ENCODE data around the gene SLC2A8.
A peak's percentile ranks its signal among the peaks of the same experiment; 100 is the strongest.

The SLC2A8 gene

DNA sequence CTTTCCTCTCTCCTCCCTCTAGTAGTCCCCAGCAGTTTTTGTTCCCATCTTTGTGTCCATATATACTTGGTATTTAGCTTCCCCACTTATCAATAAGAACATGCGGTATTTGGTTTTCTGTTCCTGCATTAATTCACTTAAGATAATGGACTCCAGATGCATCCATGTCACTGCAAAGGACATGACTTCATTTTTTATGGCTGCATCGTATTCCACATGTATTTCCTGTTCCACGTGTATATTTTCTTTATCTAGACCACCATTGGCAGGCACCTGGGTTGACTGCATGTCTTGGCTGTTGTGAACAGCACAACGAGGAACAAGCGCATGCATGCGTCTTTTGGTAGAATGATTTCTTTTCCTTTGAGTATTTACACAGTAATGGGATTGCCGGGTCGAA, 33.4 kb downstream of the SLC2A8 start:
- DNase-seq (ENCODE audit: low read depth, low spot score) = no peak

DNA sequence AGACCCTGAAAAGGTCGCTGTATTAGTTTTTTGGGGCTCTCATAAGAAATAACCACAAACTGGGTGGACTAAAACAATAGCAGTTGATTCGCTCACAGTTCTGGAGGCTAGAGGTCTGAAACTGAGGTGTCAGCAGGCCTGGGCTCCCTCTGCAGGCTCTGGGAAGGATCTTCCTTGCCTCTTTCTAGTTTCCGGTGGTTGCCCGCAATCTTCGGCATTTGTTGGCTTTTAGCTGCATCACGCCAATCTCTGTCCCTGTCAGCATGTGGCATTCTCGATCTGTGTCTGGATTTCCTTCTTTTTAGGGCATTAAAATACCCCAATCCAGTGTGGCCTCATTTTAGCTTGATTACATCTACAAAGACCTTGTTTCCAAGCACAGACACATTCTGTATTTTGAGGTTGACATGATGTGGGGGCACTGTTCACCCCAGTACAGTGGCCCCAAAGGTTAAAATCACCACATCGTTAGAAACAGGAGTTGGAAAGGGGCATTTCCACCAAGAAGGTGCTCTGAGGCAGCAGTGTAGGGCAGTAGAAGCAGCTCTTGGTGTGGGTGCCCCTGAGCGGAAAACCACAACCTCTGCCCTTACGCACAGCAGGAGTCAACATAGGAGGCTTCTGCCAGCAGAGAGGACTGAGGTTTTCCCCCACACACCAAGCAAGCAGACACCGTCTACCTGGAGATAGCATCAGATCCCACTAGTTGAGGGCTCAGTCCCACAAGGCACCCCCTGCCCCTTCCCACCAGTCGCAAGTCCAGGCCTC, 40.7 kb downstream of the SLC2A8 start:
- no peak for DNase-seq (ENCODE audit: low read depth, low spot score)

DNA sequence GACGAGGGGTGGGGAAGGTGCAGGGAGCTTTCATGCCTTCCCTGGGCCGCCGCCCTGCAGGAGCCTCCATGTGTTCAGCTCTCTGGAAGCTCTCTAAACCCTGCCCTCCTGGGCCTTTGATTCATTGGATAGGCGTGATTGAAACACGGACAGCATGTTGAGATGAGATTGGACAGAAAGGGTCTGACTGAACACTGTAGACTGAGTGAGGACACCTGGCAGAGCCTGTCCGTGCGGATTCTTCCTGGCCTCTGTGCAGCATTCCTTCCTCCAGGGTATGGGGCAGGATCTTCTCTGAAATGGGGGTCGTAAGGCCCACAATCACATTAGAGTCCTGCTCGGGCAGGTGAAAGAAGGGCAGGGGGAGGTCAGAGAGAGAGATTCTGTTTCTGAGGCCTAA, 41.4 kb downstream of the SLC2A8 start:
- DNase-seq (ENCODE audit: low read depth, low spot score) = no peak

DNA sequence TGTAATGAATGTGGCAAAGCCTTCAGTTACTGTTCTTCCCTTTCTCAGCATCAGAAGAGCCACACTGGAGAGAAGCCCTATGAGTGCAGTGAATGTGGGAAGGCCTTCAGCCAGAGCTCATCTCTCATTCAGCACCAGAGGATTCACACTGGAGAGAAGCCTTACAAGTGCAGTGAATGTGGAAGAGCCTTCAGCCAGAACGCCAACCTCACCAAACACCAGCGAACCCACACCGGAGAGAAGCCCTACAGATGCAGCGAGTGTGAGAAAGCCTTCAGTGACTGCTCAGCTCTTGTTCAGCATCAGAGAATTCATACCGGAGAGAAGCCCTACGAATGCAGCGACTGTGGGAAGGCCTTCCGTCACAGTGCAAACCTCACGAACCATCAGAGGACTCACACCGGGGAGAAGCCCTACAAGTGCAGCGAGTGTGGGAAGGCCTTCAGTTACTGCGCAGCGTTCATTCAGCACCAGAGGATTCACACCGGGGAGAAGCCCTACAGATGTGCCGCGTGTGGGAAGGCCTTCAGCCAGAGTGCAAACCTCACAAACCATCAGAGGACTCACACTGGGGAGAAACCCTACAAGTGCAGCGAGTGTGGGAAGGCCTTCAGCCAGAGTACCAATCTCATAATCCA, 47.4 kb downstream of the SLC2A8 start:
- no peak for DNase-seq (ENCODE audit: low read depth, low spot score)

DNA sequence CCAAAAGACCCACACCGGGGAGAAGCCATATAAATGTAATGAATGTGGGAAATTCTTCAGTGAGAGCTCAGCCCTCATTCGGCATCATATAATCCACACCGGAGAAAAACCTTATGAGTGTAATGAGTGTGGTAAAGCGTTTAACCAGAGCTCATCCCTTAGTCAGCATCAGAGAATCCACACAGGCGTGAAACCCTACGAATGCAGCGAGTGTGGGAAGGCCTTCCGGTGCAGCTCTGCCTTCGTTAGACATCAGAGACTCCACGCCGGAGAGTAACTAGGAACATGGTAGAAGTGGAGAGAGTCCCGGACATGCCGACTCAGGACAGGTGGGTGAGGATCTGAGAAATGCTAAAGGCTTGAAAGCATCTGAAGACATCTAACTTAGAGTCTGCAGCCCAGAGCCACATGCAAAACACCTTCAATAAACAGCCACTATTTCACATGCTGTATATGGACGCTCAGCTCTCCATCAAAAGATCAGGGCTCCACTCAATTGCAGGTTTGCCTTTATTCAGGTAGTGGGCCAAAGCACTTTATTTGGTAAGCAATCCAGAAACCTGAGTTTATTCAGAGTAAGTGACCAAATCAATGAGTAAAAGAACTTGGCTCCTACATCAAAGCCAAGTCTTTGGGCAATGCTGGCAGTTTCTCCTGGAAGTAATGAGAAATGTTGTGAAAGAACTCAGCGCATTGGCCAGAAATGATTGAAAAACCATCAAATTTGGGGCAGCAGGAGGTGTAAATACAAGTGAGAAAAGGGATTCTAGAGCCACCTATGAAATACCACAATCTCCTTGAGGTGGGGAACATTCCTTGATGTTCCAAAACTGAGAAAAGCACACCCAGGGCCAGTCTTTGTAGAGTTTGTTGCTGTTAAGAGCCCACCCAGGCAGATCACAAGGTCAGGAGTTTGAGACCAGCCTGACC, 48.2 kb downstream of the SLC2A8 start:
- DNase-seq (ENCODE audit: low read depth, low spot score) = peak; percentile 69

DNA sequence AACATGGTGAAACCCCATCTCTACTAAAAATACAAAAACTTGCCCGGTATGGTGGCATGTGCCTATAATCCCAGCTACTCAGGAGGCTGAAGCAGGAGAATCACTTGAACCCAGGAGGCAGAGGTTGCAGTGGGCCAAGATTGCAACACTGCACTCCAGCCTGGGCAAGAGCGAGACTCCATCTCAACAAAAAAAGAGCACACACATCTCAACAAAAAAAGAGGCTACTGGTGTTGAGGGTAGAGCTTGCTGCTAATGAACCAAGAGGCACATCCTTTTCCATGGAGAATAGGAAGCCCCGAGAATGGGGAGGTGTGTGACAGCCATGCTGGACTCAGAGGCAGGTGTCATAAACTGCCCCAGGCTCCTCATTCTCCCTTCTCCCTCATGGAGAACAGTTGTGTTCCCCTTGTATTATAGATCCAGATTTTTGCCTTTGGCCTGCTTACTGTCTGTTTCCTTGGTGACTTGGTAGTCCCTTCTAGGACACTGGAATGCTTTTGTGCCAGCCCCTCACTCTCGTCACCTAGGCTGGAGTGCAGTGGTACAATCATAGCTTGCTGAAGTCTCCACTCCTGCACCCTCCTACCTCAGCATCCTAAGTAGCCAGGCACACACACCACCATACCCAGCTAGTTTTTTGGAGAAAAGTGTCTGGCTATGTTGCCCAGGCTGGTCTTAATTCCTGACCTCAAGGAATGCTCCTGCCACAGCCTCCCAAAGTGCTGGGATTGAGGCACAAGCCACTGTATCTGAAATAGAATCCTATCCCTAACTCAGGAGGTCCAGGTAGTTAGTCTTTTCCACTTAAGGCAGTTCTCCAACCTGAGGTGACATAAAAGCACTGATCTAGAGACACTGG, 49.1 kb downstream of the SLC2A8 start:
- no peak for DNase-seq (ENCODE audit: low read depth, low spot score)

DNA sequence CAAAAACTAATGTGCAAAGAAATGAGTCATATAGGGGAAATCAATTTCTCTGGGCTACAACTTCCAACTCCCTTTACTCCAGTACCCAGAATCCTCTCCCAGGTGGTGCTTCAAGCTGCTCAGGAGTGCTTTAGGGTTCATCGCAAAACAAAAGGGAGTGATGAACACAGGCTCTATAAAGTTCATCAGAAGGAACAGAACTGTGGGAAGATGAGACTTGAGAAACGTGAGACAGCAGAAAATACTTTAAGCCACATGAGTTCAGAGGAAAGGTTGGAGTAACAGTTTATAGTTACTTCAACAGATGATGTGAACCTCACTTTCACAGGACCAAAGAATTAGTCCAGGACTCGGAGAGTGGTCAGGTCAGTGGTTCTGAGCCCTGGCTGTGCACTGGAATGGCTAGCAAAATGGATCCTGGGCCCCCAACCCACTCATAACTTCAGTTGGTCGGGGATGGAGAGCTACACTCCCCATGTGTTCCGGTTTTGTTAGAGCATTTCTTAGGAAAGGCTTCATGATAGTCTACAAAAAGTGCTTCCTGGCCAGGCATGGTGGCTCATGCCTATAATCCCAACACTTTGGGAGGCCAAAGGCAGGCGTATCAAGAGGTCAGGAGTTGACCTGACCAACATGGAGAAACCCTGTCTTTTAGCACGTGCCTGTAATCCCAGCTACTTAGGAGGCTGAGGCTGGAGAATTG, 49.9 kb downstream of the SLC2A8 start:
- no peak for DNase-seq (ENCODE audit: low read depth, low spot score)

DNA sequence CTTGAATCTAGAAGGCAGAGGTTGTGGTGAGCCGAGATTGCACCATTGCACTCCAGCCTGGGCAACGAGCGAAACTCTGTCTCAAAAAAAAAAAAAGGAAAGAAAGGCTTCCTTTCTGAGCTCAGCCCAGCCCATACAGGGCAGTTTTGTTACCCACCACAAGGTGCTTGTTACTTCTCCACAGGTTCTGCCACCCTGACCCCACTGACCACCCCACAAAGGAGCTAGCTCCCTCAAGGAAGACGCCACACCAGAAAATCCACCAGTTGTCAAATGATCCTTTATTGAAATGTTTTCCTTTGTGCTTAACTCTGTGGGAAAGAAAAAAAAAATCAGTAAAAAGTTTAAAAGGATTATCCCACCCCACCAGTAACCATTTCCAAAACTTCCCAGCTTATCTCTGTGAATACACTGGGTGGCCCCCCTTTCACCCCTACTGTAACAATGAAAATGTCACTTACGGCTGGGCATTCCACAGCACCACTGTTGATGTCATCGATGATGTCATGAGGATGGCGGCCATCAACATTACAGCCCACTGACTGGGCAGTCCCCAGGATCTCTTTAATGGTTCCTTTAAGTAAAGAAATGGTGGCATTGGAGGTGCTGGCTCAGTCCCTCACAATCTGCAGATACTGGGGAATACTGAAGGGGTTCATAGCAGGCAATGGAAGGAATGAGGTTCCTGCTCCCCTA, 50.6 kb downstream of the SLC2A8 start:
- no peak for DNase-seq (ENCODE audit: low read depth, low spot score)

DNA sequence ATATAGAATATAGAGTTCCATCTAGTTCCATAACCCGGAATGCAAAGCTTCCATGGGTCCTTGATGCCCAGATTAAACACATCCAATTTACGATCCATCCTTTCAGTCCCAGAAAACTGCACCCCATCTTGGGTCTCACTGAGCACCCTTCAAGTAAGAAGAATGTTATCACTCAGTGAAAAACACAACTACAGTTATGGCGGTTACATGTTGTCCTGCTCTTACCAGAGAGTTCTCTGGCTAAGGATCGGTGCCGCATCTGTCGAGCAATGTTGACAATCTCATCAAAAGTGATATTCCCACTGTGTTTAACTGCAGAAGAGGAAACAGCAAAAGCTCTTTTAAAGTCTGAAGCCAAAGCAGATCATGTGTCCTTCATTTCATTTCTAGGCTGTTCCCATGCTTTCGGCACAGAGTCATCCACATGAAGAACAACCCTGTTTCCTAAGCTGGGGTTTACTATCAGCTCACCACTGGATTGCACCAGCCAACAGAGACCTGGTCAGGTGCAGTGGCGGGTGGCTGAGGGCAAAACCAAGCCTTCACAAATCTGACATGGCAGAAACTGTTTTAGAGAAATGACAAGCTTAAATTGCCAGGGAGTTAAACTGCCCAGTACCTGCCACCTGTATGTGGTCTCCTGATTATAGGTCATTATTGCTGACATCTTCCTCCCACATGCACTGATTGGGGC, 51.3 kb downstream of the SLC2A8 start:
- no peak for DNase-seq (ENCODE audit: low read depth, low spot score)

DNA sequence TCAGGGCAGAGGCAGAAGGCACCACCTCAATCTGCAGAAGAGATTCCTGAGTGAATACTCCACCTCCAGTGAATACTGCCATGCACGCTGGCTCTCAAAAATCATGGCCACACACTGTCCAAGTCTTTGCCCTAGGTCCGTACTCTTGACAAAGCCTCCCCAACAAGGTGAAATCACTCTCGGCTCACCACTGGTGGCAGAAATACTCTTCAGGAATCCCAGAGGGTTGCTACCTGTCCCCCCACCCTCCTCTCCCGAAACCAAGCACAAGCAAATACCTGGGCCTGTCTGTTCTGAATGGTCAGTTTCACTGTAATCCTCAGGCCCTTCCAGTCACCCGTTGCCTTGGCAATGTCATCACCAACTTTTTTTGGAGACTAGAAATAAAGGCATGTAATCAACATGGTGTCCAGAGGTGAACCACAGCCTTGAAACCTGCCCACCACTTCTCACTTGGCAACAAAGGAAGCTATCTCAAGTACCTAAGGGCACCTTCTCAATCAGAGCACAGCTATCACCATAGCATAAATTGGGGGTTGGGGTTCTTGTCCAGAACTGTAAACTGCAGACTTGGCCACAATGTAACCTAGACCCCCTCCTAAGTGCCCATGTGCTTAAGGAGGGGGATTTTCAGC, 52.5 kb downstream of the SLC2A8 start:
- peak; percentile 26 for DNase-seq (ENCODE audit: low read depth, low spot score)

DNA sequence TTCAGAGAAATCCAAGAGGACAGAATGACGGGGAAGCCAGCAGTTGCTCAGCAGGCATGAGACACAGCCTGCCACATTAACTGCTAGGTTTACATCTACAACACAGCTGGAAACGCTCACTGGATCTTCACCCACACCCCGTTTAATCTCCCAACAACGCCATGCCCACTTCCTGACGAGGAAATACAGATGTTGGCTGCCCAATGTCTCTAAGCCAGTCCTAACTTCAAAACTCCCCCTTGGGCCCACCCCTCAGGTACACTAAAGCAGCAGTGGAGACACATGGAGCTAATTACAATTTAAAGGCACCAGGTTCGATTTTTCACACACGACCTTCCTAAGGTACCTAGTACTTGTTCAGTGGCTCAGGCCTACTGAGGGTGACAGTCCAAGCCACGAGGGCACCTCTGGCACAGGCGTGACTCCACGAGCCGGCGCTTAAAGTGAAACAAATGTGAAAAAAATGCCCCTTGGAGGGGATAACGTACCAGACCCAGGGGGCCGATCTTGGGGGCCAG, 53.3 kb downstream of the SLC2A8 start:
- DNase-seq (ENCODE audit: low read depth, low spot score) = peak; percentile 29

DNA sequence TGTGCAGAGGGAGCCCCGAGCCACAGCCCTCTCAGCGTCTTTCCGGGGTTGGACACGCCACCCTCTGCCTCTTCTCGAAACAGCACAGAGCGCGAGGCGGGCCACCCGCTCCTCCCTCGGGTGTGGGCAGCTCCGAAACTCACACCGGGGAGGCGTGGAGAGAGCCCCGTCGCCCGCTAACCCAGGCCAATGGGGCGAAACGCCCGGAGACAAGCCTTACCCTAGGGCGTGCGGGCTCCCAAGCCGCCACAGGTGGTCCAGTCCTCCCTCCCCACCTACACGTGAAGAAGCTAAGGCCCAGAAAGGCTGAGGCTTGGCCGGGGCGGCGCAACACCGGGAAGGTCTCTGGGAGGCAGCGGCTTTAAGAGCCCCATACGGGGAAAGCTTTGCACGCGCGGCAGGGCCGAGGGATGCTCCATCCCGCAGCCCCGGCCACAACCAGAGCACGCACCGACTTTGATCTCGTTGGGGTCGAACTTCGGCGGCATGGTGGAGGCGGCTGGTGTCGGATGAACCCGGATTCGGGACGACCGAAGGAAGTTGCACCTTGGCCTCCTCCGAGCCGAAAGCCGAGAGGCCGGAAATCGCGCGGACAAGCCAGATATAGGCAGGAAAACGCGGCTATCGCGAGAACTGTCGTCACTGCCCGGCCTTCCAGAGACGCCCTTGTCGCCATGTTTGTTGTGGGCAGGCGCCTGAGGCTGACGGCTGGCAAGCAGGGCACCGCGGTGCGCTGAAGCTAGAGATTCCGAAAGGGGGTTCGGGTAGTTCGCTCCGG, 54.0 kb downstream of the SLC2A8 start, which contains the start of the genes LRSAM1 and RPL12:
Gene LRSAM1 (plus strand): TSS at position 681 of the 778 bp plus-strand sequence. CDS start 3,018 bp downstream, outside the sequence.
Gene RPL12 (minus strand): TSS at position 577 of the 778 bp plus-strand sequence. CDS start 89 bp downstream, at position 488.
- peak; percentile 97 for DNase-seq (ENCODE audit: low read depth, low spot score)

DNA sequence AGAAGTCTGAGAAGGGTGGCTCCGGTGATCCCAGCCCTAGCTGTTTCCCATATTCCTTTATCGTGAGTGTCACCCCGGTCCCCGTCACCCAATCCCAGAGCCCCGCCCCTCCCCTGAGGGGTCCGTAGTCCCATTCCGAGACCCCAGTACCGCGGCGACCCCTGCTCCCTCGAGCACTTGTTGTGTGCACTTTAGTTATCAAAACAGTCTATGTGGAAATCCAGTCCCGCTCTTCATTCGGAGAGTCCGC, 54.6 kb downstream of the SLC2A8 start:
- DNase-seq (ENCODE audit: low read depth, low spot score) = no peak

DNA sequence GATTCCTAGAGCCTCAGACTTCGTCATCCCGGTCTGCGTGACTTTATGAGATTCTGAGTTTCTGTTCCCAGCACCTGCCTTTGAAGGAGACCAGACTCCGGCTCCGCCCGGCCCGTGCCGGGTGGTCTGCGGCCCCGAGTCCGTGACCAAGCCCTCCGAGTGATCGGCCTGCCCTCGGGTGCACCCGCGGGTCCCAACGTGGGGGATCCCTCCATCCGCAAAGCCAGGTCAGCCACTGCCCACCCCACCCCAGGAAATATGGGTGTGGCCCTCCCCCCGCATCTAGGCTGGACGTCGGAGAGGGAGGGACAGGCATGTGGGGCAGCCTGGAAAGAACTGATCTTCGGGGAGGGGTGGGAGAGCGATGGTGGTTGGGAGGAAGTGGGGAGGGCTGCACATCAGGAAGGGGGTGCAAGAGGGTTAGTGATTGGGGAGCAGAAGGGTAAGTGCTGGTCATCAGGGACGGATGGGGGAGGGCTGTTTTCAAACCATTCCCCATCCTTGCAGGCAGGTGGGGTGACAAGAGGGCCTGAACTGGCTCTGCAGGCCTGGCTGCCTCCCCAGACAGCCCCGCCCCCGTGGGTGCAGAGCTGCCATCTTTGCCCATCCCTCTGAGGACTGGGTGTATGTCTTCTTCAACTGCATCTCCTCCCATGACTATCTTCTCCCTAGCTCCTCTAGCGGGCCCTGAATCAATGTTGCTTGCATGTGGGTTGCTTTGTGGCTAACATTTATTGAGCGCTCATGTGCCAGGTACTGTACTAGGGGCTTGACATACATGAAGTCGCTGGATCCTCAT, 55.1 kb downstream of the SLC2A8 start:
- DNase-seq (ENCODE audit: low read depth, low spot score) = peak; percentile 74

DNA sequence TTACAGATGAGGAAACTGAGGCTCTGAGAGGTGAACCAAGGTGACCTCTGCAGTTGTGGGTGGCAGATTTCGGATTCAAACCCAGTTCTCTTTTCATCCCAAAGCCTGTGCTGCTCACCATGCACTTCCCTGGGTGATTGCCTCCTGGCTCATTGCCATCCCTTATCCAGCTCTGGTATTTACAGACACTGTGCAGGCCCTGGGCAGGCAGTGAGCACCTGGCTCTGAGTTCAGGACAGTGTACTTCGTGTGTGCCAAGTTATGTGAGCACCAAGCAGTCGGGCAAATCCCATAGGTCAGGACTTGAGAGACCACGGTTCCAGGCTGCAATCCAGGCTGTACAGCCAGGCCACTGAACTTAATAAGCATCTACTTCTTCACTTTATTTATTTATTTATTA, 55.7 kb downstream of the SLC2A8 start:
- DNase-seq (ENCODE audit: low read depth, low spot score) = peak; percentile 65

DNA sequence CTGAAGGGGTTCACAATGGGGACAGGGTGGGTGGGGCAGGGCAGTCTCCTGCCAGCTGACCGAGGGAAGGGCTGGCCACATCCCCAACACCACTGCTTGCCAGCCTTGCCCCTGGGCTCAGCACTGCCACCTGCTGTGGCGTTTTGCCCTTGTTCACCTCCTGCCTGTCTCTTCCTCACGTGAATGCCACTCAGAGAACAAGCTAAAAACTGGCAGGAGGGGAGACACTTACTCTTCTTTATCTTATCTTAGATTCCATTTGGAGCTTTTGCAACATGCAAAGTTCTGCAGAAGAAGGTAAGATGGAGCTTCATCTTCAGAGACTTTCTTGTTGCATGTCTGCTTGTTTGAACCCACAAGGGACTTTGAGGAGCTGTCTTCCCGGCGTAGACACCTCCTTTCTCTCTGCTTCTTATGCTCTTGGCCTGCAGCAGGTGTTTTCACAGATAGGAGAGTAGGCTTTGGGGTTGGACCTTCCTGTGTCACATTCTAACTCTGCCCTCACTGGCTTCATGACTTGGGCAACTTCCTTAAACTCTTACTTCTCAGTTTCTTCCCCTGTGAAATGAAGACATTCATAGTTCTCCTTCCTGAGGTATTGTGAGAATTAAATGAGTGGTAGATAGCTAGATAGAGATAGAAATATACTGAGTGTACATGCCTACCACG, 58.5 kb downstream of the SLC2A8 start:
- no peak for DNase-seq (ENCODE audit: low read depth, low spot score)
